DOHH2 (cell line): ENCODE measurements around the gene ANK2.

Source experiments
- H3F3A ChIP-seq: fragments of 200-600 bp; sonication (generic), shearing (Covaris generic); 2 replicates; pipeline ENCODE4 v1.6.0; 2016; ENCODE audit warnings: antibody characterized with exemption, mild to moderate bottlenecking; ENCODE audit not compliant: control insufficient read depth, insufficient read depth
- H3K27ac ChIP-seq: fragments of 200-600 bp; sonication (generic); 2 replicates; pipeline ENCODE4 v1.5.1; 2014; ENCODE audit warnings: low read depth, mild to moderate bottlenecking, low read length, moderate library complexity
- H3K27me3 ChIP-seq: fragments of 200-600 bp; sonication (generic); 2 replicates; pipeline ENCODE4 v1.6.1; 2014; ENCODE audit warnings: mild to moderate bottlenecking, low read length, mixed read lengths; ENCODE audit not compliant: control insufficient read depth
- H3K36me3 ChIP-seq: fragments of 200-600 bp; sonication (generic); 2 replicates; pipeline ENCODE4 v1.6.1; 2014; ENCODE audit warnings: mild to moderate bottlenecking, low read length, moderate library complexity, mixed read lengths; ENCODE audit not compliant: control insufficient read depth
- H3K4me1 ChIP-seq: fragments of 200-600 bp; sonication (generic); 2 replicates; pipeline ENCODE4 v1.6.1; 2014; ENCODE audit warnings: mild to moderate bottlenecking, low read length, mixed read lengths; ENCODE audit not compliant: control insufficient read depth
- H3K4me2 ChIP-seq: fragments of 200-600 bp; sonication (generic); 2 replicates; pipeline ENCODE4 v1.6.0; 2014; ENCODE audit warnings: mild to moderate bottlenecking, low read length, moderate library complexity
- H3K4me3 ChIP-seq: fragments of 200-600 bp; sonication (generic); 2 replicates; pipeline ENCODE4 v1.5.1; 2014; ENCODE audit warnings: mild to moderate bottlenecking, low read length, mixed read lengths
- H3K79me2 ChIP-seq: fragments of 200-600 bp; sonication (generic); 2 replicates; pipeline ENCODE4 v1.6.1; 2014; ENCODE audit warnings: mild to moderate bottlenecking, low read length, mixed read lengths; ENCODE audit not compliant: control insufficient read depth
- H3K9me2 ChIP-seq: fragments of 200-600 bp; sonication (generic); replicated peaks from 2 replicates; pipeline ENCODE4 v1.6.1; 2014; ENCODE audit warnings: mild to moderate bottlenecking, low read length, mixed read lengths; ENCODE audit not compliant: control insufficient read depth
- H3K9me3 ChIP-seq: fragments of 200-600 bp; sonication (generic); 2 replicates; pipeline ENCODE4 v1.6.1; 2014; ENCODE audit warnings: antibody characterized with exemption, low read length, mixed read lengths; ENCODE audit not compliant: control insufficient read depth, insufficient read depth
- H4K20me1 ChIP-seq: fragments of 200-600 bp; sonication (generic); 2 replicates; pipeline ENCODE4 v1.6.0; 2014; ENCODE audit warnings: low read depth, mild to moderate bottlenecking, antibody characterized with exemption, low read length, moderate library complexity; ENCODE audit not compliant: control insufficient read depth, insufficient read depth
- EZH2phosphoT487 ChIP-seq: fragments of 200-600 bp; sonication (generic); IDR thresholded peaks from 2 replicates; pipeline ENCODE4 v1.6.1; 2017; ENCODE audit warnings: borderline replicate concordance, mild to moderate bottlenecking, antibody characterized with exemption, low read length, moderate library complexity, mixed read lengths
- TF ChIP-seq, protein P1 (sequence below): fragments of 200-600 bp; sonication (generic); IDR thresholded peaks from one replicate; pipeline ENCODE4 v1.5.1; 2014; ENCODE audit warnings: antibody characterized with exemption, mild to moderate bottlenecking, low read depth, low read length; ENCODE audit not compliant: poor library complexity, severe bottlenecking

ANK2 gene

DNA sequence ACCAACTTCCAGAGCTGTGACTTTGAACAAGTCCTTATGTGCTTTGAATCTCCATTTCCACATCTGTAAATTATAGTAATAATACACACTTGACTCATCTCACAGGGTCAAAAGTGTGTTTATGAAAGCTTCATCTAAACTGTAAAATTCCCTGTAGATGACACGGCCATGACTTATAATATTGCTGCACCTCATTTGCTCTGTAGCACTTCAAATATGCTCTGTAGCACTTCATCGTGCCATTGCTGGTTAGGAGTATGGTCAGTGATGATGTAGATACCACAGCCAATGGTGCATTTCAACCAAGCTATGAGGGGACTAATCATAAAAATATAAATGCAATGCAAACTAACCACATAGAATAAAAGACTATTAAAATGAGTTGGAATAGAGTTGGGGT lies 318.6 kb downstream of the ANK2 start:
- no peak overlapping the region for H3K4me2 ChIP-seq
- no peaks in the 10 kb centered on the region for H3K9me3 ChIP-seq
- no peak overlapping the region for H3K4me3 ChIP-seq
- H3K4me1 ChIP-seq: peaks cover 7% of the 10 kb centered on the region
- no peaks in the 10 kb centered on the region for H3K79me2 ChIP-seq
- no peaks in the 10 kb centered on the region for H3K36me3 ChIP-seq
- TF ChIP-seq, protein P1, sequence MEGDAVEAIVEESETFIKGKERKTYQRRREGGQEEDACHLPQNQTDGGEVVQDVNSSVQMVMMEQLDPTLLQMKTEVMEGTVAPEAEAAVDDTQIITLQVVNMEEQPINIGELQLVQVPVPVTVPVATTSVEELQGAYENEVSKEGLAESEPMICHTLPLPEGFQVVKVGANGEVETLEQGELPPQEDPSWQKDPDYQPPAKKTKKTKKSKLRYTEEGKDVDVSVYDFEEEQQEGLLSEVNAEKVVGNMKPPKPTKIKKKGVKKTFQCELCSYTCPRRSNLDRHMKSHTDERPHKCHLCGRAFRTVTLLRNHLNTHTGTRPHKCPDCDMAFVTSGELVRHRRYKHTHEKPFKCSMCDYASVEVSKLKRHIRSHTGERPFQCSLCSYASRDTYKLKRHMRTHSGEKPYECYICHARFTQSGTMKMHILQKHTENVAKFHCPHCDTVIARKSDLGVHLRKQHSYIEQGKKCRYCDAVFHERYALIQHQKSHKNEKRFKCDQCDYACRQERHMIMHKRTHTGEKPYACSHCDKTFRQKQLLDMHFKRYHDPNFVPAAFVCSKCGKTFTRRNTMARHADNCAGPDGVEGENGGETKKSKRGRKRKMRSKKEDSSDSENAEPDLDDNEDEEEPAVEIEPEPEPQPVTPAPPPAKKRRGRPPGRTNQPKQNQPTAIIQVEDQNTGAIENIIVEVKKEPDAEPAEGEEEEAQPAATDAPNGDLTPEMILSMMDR: no peak
- no peak for TF ChIP-seq EZH2phosphoT487
- H3K9me2 ChIP-seq: no peaks in the 10 kb centered on the region
- no peaks in the 10 kb centered on the region for H4K20me1 ChIP-seq
- no peaks in the 10 kb centered on the region for H3F3A ChIP-seq
- no peak overlapping the region for H3K27ac ChIP-seq
- no peaks in the 10 kb centered on the region for H3K27me3 ChIP-seq

DNA sequence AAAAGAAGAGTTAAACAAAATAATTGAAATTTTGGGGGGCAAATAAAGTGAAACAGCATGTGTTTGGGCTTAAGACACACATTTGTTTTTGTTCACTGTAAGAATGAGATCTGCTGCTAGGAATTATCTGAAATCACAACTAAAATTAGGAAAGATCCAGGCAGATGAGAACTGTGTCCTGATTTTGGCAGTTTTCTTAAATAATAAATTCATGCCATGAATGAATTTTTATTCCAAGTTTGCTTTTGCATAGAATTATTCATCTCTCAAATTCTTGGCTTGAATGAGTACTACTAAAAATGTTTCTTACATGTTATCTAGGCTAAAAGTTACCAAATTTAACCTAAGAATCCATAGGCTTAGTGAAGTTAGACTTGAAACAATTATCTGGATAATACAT lies 321.7 kb downstream of the ANK2 start:
- H3F3A ChIP-seq: no peaks in the 10 kb centered on the region
- no peaks in the 10 kb centered on the region for H3K27me3 ChIP-seq
- peaks cover 2% of the 10 kb centered on the region for H3K4me1 ChIP-seq
- H3K9me3 ChIP-seq: no peaks in the 10 kb centered on the region
- H3K9me2 ChIP-seq: no peaks in the 10 kb centered on the region
- no peak overlapping the region for H3K27ac ChIP-seq
- H4K20me1 ChIP-seq: no peaks in the 10 kb centered on the region
- H3K36me3 ChIP-seq: no peaks in the 10 kb centered on the region
- no peak for TF ChIP-seq EZH2phosphoT487
- TF ChIP-seq, protein P1: no peak
- no peak overlapping the region for H3K4me2 ChIP-seq
- H3K79me2 ChIP-seq: no peaks in the 10 kb centered on the region
- no peak overlapping the region for H3K4me3 ChIP-seq

DNA sequence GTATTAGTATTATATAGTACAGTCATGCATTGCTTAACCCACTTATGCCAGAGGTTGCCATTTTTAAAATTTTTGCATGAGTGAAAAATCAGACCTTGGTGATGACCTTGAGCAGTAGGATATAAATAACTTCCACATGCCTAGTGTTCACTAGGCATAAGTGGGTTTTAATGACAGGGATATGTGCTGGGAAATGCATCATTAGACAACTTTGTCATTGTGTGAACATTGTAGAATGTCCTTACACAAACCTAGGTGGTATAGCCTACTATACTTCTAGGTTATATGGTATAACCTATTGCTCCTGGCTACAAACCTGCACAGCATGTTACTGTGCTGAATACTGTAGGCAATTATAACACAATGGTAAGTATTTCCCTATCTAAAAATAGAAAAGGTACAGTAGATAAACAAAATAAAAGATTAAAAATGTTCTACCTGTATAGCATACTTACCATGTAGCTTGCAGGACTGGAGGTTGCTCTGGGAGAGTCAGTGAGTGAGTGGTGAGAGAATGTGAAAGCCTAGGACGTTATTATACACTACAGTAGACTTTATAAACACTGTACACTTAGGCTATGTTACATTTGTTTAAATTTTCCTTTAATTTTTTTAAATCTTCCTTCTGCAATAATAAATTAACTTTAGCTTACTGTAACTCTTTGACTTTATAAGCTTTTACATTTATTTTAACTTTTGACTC lies 326.7 kb downstream of the ANK2 start:
- no peak overlapping the region for H3K4me3 ChIP-seq

More for the DNA sequence above, 326.7 kb downstream of the ANK2 start:
- Histone ChIP-seq H3K79me2 (no peaks in the 10 kb centered on the region), H3K9me2 (no peaks in the 10 kb centered on the region), H3K36me3 (no peaks in the 10 kb centered on the region), H4K20me1 (no peaks in the 10 kb centered on the region), H3K4me2 (no peak overlapping the region), H3K9me3 (no peaks in the 10 kb centered on the region), H3K27ac (no peak overlapping the region), H3F3A (no peaks in the 10 kb centered on the region), H3K4me1 (no peaks in the 10 kb centered on the region), H3K27me3 (no peaks in the 10 kb centered on the region)
- TF ChIP-seq EZH2phosphoT487: no peak
- TF ChIP-seq, protein P1: no peak
